Dermis blood vessel endothelial cell (primary cell): ENCODE results near the gene EPB41L5. TPM values are rescaled to one million over a fixed set of nuclear protein-coding genes. Genes with fewer than 3 reads are reported as not detected.
A peak's percentile ranks its signal among the peaks of the same experiment; 100 is the strongest.

Source experiments
- DNase-seq: peaks from one replicate; pipeline ENCODE4 v3.0.0; 2010
- total RNA-seq: library from RNA; depleted of rRNA; stranded (reverse); fragments of >200 nt; gene quantifications from 2 replicates; pipeline ENCODE4 v1.2.3, GENCODE V29; 2014

The EPB41L5 gene
- total RNA-seq, 1 donor from 2014 or later = 30.8 TPM

- DNase-seq = no peak
These were observed 191.1 kb downstream of the EPB41L5 start for GRCh38 chr2:120204022-120204405.

DNA sequence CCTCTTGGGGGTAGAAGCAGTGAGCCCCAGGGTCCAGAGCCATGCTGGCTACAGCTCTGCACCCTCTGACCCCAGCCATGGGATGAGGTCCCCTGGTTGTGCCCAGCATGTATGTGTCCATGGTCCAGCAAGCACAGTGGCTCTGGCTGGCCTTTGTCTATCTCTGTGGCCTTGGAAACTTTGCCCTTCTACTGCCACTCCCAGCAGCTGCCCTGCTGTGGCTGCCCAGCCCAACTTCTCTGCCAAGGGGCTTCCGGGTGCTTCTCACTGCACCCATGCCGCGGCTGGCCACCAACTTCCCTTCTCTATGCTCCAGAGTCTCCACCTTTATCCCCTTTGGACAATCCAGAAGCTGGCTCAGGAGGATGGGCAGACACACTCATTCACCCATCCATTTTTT, 191.5 kb downstream of the EPB41L5 start:
- DNase-seq = no peak

- no peak for DNase-seq
These were observed 192.2 kb downstream of the EPB41L5 start for GRCh38 chr2:120204945-120205670.

DNA sequence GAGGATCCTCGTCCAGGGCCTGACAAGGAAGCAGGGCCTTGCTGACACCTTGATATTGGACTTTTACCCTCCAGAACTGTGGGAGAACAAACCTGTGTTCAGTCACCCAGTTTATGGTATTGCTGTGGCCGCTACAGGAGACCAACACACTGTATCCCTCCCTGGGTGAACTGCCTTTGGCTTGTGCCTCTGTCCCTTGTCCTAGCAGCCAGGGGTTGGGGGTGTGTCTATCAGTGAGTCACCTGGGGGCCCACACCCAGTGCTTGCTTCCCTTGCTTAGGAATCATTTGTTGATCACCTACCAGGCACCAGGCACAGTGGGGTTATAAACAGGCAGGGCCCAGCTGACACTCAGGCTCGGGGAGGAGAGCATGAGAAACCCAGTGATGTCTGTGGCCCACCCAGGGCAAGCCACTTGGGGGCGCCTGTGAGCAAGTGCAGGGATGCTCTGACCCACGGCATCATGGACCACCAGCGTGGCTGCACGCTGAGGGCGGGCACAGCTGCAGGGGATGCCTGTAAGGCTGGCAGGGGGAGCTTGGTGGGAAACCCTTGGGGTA, 193.2 kb downstream of the EPB41L5 start:
- DNase-seq = peak; percentile 38

DNA sequence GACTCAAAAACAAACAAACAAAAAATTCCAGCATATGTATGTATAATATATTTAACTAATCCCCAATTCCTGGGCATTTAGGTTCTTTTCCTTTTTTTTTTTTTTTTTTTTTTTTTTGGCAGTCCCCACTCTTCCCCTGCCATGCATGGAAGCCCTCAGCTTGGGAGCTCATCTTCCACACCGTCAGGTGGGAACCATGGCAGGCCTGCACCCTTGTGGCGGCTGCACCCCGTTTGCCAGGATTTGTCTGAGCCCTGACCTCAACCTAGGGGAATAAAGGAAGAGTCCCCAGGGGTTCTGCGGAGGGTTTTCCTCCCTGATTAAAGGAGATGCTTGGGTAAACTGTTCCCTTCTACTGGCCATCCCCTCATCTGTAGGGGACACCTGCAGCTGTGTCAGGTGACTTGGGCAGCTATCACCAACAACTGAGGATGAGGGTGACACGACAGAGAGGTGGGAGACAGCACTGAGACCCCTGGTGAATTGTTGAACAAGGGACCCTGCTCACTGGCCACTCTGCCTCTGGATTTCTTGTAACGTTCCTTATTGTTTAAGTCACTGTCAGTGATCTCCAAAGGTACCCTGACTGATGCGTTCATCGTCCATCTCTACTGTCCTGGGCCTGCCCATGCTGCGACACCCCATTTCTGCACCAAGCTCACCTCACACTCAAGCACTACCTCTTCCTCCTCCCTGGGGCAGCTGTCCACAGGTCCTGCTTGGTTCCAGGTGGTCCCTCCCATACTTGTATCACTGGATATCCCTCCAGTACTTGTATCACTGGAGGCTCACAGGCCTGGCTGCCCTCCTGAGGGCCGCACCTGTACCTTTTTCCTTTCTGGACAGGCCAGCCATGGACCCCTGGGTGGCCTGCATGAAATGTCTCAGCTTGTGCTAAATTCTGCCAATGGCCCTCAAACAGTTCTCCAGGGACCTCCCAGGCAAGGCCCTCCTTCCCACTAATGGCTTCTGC, 195.8 kb downstream of the EPB41L5 start:
- no peak for DNase-seq

DNA sequence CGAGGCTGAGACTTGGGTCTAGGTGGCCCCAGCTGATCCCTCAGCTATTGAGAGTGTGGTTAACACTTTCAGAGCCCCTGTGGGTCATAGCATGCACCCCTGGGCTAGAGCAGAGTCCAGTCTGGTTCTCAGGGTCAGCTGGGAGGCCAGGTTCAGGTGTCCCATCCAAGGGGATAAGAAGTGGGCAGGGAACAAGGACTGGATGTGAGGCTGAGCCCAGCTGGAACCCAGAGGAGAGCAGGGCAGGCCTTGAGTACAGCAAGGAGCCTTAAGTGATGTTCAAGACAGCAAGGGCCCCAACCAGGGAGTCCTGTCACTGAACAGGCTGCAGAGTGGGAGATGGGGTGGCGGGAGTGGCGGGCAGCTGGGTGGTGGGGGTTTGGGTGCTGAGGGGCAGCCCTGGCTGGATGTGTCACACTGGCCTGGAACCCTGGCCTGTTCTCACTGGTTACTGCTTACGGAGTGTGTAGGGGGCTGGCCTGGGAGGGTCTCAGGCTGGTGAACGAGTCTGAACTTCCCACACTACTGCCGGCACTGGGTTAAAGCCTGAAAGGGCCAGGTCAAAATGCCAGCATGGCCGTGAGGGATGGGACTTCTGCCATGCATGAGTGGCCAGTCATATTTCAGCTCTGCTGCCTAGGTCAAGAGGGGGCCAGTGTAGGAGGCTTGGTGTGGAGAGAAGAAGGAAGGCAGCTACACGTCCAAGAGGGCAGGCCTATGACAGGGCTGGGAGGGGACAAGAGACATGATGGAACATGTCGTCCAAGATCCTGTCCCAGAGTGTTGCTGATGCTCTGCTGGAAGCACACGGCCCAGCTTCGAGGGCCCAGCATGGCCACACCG, 196.8 kb downstream of the EPB41L5 start:
- DNase-seq = no peak

DNA sequence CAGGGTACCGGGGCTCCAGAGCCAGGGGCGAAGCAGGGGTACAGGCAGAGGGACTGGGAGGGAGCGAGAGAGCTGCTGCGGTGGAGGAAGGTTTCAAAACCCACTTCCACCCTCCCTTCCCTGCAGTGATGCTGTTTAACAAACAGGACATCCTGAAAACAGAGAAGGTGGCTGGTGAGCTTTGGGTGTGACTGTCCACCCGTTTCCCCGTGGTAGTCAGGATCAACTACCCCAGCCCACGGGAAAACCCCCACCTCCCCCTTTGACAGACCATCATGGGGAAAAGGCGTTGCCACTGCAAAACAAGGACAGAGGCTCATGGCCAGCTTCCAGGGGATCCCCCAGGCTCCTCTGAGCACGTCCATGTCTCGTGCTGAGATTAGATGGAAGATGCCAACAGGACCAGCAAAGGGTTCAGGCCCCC, 197.4 kb downstream of the EPB41L5 start:
- DNase-seq = peak; percentile 15

- DNase-seq = no peak
These were observed 205.3 kb downstream of the EPB41L5 start for GRCh38 chr2:120218181-120218580.

DNA sequence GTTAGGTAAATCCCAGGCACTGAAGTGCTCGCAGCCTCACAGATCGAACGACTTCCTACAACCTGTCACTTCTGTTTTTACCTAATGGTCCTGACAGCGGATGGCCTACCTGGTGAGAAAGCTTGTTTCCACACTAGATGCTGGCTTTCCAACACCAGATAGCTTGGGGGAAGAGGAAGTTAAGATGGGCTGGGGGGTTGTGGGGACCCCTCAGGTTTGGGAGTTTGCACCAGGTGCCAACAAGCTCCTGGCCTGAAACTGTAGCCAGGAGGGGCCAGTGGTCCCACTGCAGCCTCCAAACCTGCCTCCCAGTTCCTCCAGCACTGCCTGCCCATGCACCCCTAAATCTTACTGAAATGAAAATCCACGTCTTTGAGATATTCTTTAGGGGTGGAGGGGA, 206.4 kb downstream of the EPB41L5 start:
- DNase-seq = no peak

DNA sequence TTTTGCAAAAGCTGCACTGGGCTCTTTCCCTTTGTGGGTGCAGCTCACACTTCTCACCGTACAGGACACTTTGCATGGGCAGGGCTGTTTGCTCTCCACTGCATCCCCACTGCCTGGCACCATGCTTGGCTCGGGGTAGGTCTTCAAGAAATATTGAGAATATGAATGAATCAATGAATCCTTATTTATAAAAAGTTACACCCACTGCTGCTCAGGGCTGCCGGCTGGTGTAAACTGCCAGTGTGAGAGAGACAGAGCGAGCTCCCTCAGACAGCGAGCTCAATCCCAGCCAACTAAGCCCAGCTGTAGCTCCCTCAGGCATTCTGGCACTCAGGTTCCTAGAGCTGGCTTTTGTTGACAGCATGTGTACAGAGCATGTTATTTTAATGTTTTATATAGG, 206.9 kb downstream of the EPB41L5 start:
- no peak for DNase-seq

DNA sequence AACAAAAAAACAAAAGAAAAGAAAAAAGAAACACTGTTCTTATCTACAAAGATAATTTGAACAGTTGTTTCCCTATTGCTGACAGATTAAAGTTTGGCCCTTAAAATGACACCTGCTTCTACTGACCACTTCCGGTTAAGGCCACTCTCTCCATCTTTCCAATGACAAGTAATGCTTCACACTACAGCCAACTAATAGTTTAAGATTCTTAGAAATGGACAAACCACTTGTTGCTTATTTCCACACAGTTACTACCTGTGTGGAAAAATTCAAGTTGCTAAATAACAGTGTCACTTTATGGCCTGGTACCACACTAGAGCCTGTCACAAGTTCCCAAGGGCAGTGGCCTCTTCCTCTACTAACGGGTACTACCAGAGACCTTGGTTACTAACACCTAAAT, 207.9 kb downstream of the EPB41L5 start:
- no peak for DNase-seq

GRCh38 chr2:120221616-120222015, 208.7 kb downstream of the EPB41L5 start:
- no peak for DNase-seq

GRCh38 chr2:120222186-120223033, 209.5 kb downstream of the EPB41L5 start:
- no peak for DNase-seq

DNA sequence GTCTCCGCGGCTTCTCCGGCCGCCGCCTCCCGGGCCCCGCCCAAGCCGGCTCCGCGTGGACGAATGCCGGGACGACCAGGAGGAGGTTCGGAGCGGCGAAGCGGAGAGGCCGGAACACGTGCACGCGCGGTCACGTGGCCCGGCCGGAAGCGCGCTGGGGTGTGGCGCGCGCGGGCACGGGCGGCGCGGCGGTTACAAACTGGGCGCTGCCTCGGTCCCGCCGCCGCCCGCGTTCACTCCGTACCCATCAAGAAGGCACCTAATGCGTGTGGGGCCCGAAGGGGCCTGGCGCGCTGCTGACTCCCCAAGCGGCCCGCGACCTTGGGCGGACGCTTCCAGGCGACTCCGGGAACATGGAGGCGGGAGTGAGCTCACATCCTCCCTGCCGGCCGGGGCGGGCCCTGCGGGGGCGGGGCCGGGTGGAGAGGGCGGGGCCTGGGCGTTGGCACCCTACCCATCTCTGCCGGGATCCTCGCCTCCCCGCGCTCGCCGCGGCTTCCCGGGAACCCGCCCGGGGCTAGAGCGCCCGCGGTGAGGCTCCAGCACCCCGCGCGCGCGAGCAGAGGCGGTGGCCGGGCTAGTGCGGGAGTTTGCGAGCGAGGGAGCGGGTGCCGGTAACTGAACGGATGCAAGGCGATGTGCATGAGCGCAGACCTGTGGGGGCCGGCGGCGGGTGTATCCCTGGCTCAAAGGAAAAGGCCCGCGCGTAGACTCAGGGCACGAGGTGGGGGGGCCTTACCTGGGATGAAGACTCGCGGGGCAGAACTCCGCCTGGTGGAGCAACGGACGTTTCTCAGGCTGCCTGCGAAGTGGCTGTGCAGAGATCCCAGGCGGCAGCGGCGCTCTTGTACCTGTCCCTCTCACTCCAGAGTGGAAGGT, 210.4 kb downstream of the EPB41L5 start, which contains the start of gene TMEM185B:
Gene TMEM185B, minus strand, starts transcription at position 367 of the 879 bp plus-strand sequence. CDS start 424 bp downstream, outside the sequence.
- peak; percentile 85 for DNase-seq

DNA sequence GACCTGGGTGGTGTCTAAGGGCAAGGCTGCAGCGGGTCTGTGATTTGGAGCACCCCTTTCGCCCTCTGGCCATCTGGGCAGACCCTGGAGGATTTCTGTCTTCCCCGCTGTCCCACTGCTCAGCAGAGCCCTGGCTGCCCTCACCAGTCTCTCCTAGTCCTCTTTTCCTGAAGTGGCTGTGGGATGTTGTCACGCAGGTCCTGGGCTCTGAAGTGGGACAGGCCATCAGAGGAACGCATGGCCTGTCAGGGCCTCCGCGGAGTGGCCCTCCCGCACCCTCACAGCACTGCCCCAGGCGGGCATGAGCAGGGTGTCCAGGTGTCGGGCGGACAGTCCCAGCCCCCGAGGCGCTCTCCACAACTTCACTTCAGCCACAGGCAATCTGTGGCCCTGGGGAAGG, 211.4 kb downstream of the EPB41L5 start:
- no peak for DNase-seq

GRCh38 chr2:120224735-120225548, 212.1 kb downstream of the EPB41L5 start:
- DNase-seq = no peak

- DNase-seq = no peak
These were observed 212.7 kb downstream of the EPB41L5 start for GRCh38 chr2:120225549-120226065.

DNA sequence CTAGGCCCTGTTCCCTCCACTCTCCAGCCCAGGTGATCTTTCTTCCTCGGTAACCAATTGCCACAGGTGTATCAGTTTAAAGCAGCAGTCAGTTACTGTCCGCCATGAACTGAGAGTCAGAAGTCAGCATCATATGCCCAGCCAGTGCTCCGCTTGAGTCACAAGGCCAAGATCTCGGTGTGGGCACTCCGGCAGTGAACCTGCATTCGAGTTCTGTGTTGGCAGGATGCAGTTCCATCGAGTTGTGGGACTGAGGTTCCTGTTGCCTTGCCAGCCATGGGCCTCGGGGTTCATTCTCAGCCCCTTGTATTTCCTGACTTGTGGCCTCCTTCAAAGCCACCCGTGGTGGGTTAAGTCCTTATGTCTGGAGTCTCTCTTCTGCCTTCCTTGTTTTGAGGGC, 213.4 kb downstream of the EPB41L5 start:
- no peak for DNase-seq
